Transverse colon (tissue), 3 donors: ENCODE measurements around the gene ICAM1.

Source experiments
- POLR2A ChIP-seq: fragments of 450-650 bp; IDR thresholded peaks from one replicate; pipeline ENCODE4 v1.6.1; 2016; ENCODE audit warnings: antibody characterized with exemption, mild to moderate bottlenecking, moderate library complexity
- TF ChIP-seq, protein P1 (sequence below), 5 experiments: fragments of 200-600 bp in 3 of 5; fragments of 450-650 bp in 2 of 5; sonication (generic) in 3 of 5; IDR thresholded peaks; 1 replicate in 2 of 5; 2 replicates in 3 of 5; pipeline ENCODE4 v1.5.1; 2016 to 2017; ENCODE audit warnings: antibody characterized with exemption in 5 of 5, inconsistent platforms in 3 of 5, mild to moderate bottlenecking in 2 of 5, moderate library complexity in 1 of 5

- TF ChIP-seq, protein P1, sequence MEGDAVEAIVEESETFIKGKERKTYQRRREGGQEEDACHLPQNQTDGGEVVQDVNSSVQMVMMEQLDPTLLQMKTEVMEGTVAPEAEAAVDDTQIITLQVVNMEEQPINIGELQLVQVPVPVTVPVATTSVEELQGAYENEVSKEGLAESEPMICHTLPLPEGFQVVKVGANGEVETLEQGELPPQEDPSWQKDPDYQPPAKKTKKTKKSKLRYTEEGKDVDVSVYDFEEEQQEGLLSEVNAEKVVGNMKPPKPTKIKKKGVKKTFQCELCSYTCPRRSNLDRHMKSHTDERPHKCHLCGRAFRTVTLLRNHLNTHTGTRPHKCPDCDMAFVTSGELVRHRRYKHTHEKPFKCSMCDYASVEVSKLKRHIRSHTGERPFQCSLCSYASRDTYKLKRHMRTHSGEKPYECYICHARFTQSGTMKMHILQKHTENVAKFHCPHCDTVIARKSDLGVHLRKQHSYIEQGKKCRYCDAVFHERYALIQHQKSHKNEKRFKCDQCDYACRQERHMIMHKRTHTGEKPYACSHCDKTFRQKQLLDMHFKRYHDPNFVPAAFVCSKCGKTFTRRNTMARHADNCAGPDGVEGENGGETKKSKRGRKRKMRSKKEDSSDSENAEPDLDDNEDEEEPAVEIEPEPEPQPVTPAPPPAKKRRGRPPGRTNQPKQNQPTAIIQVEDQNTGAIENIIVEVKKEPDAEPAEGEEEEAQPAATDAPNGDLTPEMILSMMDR (IDR thresholded peaks at IDR 0.05), result peak in 2 of 5 experiments; percentile 40 to 42
- TF ChIP-seq POLR2A, result peak; percentile 73
Measured at GRCh38 chr19:10270616-10271394, at the start of gene ICAM1.
